Measurements from ENCODE around the gene SECTM1. TPM values are rescaled to one million over a fixed set of nuclear protein-coding genes. Genes with fewer than 3 reads are reported as not detected.

Gene SECTM1
- total and polyA plus RNA-seq, 9 of the 15 experiments (the other 6 are each of a cell fraction or from before 2014, with no cell fraction given): 0.11 to 0.46 (median 0.18) TPM; not detected in 6

DNA sequence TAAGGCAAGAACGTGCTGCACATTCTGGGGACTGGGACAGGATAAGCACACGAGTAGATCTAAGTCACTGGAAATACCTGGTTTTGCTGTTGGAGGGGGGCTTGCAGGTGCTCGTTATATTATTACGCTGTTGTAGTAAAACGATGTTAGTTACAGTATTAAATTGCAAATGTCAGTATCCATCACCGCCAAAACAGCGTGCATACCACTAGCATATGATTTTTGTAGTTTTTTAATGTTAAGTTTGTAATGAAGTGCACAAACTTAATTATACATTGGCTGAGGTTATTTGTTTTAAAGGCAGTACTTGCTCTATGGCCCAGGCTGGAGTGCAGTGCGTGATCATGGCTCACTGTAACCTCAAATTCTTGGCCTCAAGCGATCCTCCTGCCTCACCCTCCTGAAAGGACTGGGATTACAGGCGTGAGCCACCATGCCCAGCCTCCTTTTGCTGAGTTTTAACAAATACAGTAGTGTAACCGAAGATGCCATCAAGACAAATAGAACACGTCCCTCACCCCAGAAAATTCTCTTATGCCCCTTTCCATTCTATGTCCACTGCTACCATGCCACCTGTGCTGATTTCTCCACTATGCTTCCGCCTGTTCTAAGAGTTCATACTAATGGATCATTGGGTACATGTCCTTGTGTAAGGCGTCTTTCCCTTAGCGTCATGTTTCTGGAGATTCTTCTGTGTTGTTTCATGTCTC is 39.3 kb downstream of the SECTM1 start (continued):
- 0 out of 2 replicates have a peak, but pooled peaks have one; percentile 15 for TF ChIP-seq POLR2AphosphoS2 (IDR thresholded peaks at IDR 0.05; ENCODE audit: low read length)
- TF ChIP-seq, protein P1, sequence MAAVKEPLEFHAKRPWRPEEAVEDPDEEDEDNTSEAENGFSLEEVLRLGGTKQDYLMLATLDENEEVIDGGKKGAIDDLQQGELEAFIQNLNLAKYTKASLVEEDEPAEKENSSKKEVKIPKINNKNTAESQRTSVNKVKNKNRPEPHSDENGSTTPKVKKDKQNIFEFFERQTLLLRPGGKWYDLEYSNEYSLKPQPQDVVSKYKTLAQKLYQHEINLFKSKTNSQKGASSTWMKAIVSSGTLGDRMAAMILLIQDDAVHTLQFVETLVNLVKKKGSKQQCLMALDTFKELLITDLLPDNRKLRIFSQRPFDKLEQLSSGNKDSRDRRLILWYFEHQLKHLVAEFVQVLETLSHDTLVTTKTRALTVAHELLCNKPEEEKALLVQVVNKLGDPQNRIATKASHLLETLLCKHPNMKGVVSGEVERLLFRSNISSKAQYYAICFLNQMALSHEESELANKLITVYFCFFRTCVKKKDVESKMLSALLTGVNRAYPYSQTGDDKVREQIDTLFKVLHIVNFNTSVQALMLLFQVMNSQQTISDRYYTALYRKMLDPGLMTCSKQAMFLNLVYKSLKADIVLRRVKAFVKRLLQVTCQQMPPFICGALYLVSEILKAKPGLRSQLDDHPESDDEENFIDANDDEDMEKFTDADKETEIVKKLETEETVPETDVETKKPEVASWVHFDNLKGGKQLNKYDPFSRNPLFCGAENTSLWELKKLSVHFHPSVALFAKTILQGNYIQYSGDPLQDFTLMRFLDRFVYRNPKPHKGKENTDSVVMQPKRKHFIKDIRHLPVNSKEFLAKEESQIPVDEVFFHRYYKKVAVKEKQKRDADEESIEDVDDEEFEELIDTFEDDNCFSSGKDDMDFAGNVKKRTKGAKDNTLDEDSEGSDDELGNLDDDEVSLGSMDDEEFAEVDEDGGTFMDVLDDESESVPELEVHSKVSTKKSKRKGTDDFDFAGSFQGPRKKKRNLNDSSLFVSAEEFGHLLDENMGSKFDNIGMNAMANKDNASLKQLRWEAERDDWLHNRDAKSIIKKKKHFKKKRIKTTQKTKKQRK (IDR thresholded peaks at IDR 0.05; ENCODE audit: borderline replicate concordance, low read depth, low read length): no peak
- no peak for TF ChIP-seq OTX1 (CRISPR knock-in tag; IDR thresholded peaks at IDR 0.05)
- no peak for TF ChIP-seq MBD2 (IDR thresholded peaks at IDR 0.05; ENCODE audit: borderline replicate concordance, low read depth)
- TF ChIP-seq SIN3B (IDR thresholded peaks at IDR 0.05; ENCODE audit: low read depth): no peak
- TF ChIP-seq NFE2 (IDR thresholded peaks at IDR 0.05; ENCODE audit: low read depth): no peak
- TF ChIP-seq POU5F1 (IDR thresholded peaks at IDR 0.05; ENCODE audit: borderline replicate concordance, low read depth, low read length, partially characterized antibody): no peak
- TF ChIP-seq ZNF146 (CRISPR knock-in tag; IDR thresholded peaks at IDR 0.05; ENCODE audit: unreplicated experiment): no peak
- TF ChIP-seq TFAM (CRISPR knock-in tag; conservative IDR thresholded peaks at IDR 0.05): no peak
- no peak for TF ChIP-seq ZNF347 (CRISPR knock-in tag; IDR thresholded peaks at IDR 0.05; ENCODE audit: low read depth)
- TF ChIP-seq KHSRP (IDR thresholded peaks at IDR 0.05): no peak
- no peak for TF ChIP-seq E2F4 (CRISPR knock-in tag; IDR thresholded peaks at IDR 0.05; ENCODE audit: low read depth)
- no peak for TF ChIP-seq ZNF24 (IDR thresholded peaks at IDR 0.05)
- TF ChIP-seq KDM1A (IDR thresholded peaks at IDR 0.05): no peak
- peak; percentile 10; the same call in 1 of the 2 replicates for TF ChIP-seq POLR2AphosphoS5 (IDR thresholded peaks at IDR 0.05; ENCODE audit: control insufficient read depth, insufficient read depth, low read depth, low read length)
- no peak for TF ChIP-seq CBX2 (IDR thresholded peaks at IDR 0.05; ENCODE audit: insufficient read depth, low read length, poor library complexity, severe bottlenecking)
